Breast epithelium (tissue), 4 donors: ENCODE results near the gene SLC18A2. TPM values are rescaled to one million over a fixed set of nuclear protein-coding genes. Genes with fewer than 3 reads are reported as not detected.

Experiments used
- DNase-seq, 2 donors: peaks; one replicate each; pipeline ENCODE4 v3.0.0-alpha.2; 2019; ENCODE audit warnings: low spot score in 2 of 2
- H3K27ac ChIP-seq, 2 donors: fragments of 200-600 bp; sonication (generic) in 1 of 2; one replicate each; pipeline ENCODE4 v1.5.1; 2016 to 2019; ENCODE audit warnings: mild to moderate bottlenecking in 1 of 2
- H3K27me3 ChIP-seq, 2 donors: fragments of 200-600 bp; sonication (generic) in 1 of 2; one replicate each; pipeline versions ENCODE4 v1.5.1 to v1.6.0; 2017 to 2019; ENCODE audit warnings: control low read depth in 1 of 2, mild to moderate bottlenecking in 1 of 2
- H3K36me3 ChIP-seq: fragments of 200-600 bp; one replicate; pipeline ENCODE4 v1.5.1; 2019
- H3K4me1 ChIP-seq, 2 donors: fragments of 200-600 bp; sonication (generic); one replicate each; pipeline ENCODE4 v1.5.1; 2016 to 2019; ENCODE audit warnings: control low read depth in 1 of 2
- H3K4me3 ChIP-seq, 3 donors: fragments of 200-600 bp; sonication (generic); 1 replicate in 2 of 3; 2 replicates in 1 of 3; pipeline ENCODE4 v1.5.1; 2016 to 2019; ENCODE audit warnings: mild to moderate bottlenecking in 3 of 3, moderate library complexity in 2 of 3
- H3K9me3 ChIP-seq, 2 donors: fragments of 200-600 bp; sonication (generic) in 1 of 2; one replicate each; pipeline ENCODE4 v1.5.1; 2016 to 2019; ENCODE audit warnings: control low read depth in 1 of 2
- POLR2A ChIP-seq: fragments of 450-650 bp; IDR thresholded peaks from one replicate; pipeline ENCODE4 v1.6.1; 2016; ENCODE audit warnings: antibody characterized with exemption, mild to moderate bottlenecking, moderate library complexity
- POLR2AphosphoS5 ChIP-seq, 3 donors: sonication (generic); formaldehyde crosslinking; IDR thresholded peaks; one replicate each; pipeline ENCODE4 v1.6.1; 2017; ENCODE audit warnings: antibody characterized with exemption in 3 of 3
- intact Hi-C: fragments of 100-400 bp; cut with DNase I; formaldehyde crosslinking; loops from one replicate; pipeline ENCODE4 v1.15.1; 2023; ENCODE audit warnings: low total_unique reads
- total RNA-seq, 3 donors: library from RNA; depleted of rRNA; stranded (reverse); fragments of >200 nt; gene quantifications; one replicate each; pipeline ENCODE4 v1.1.0, GENCODE V29; 2016
- TF ChIP-seq, protein P1 (sequence below), 3 donors: fragments of 450-650 bp; IDR thresholded peaks; one replicate each; pipeline ENCODE4 v1.5.1; 2016 to 2017; ENCODE audit warnings: antibody characterized with exemption in 3 of 3, mild to moderate bottlenecking in 3 of 3, moderate library complexity in 3 of 3

SLC18A2 gene
- total RNA-seq, 3 donors from 2014 or later: 0.73 to 2.1 TPM; not detected in 1

- peaks cover 0 to 16% of the 10 kb centered on the region in 2 donors for H3K27me3 ChIP-seq
These were observed 24.2 kb upstream of the SLC18A2 start for GRCh38 chr10:117216611-117217195.

DNA sequence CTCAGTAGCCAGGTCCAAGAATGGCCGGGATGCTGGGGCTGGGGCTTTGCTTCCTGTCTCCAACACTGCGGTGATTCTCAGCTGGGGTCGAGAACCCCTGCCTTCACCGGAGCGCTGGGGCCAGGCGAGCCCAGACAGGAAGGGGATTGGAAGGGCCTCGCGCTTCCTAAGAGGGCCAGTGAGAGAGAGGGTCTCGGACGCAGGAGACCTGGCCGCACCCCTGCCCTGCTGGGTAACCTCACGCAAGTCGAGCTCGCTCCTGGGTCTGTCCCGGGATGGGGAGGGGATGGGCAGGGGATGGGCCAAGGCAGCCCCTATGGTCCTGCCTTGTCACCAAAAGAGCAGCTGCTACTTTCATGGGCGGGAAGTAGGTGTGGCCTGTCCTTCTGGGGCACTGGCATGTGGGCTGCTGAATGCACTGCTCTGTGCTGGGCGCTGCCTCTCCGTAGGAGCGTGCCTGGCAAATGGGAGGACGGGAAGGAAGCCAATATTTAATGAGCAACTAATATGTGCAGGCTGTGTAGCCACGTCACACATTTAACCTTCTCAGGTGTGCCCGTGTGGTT lies 23.6 kb upstream of the SLC18A2 start:
- H3K4me3 ChIP-seq: peak overlapping the region; percentile 28 to 70 (median 46)
- DNase-seq: no peak
- H3K9me3 ChIP-seq: peaks cover 0 to 13% of the 10 kb centered on the region in 2 donors
- no peaks in the 10 kb centered on the region for H3K36me3 ChIP-seq
- no peak overlapping the region for H3K27ac ChIP-seq
- peaks cover 3 to 10% of the 10 kb centered on the region in 2 donors for H3K4me1 ChIP-seq
- intact Hi-C loops: no loop called here
- H3K27me3 ChIP-seq: peaks cover 0 to 16% of the 10 kb centered on the region in 2 donors
- TF ChIP-seq, protein P1, sequence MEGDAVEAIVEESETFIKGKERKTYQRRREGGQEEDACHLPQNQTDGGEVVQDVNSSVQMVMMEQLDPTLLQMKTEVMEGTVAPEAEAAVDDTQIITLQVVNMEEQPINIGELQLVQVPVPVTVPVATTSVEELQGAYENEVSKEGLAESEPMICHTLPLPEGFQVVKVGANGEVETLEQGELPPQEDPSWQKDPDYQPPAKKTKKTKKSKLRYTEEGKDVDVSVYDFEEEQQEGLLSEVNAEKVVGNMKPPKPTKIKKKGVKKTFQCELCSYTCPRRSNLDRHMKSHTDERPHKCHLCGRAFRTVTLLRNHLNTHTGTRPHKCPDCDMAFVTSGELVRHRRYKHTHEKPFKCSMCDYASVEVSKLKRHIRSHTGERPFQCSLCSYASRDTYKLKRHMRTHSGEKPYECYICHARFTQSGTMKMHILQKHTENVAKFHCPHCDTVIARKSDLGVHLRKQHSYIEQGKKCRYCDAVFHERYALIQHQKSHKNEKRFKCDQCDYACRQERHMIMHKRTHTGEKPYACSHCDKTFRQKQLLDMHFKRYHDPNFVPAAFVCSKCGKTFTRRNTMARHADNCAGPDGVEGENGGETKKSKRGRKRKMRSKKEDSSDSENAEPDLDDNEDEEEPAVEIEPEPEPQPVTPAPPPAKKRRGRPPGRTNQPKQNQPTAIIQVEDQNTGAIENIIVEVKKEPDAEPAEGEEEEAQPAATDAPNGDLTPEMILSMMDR (IDR thresholded peaks at IDR 0.05): no peak
- TF ChIP-seq POLR2AphosphoS5 (IDR thresholded peaks at IDR 0.05): no peak
- no peak for TF ChIP-seq POLR2A

More at GRCh38 chr10:117216611-117217195, 24.2 kb upstream of the SLC18A2 start:
- Histone ChIP-seq H3K9me3 (peaks cover 0 to 18% of the 10 kb centered on the region in 2 donors), H3K4me1 (peaks cover 3 to 10% of the 10 kb centered on the region in 2 donors), H3K36me3 (no peaks in the 10 kb centered on the region), H3K27ac (no peak overlapping the region), H3K4me3 (peak overlapping the region; percentile 28 to 70 (median 46))
- intact Hi-C loops: no loop called here
- TF ChIP-seq POLR2A (no peak), POLR2AphosphoS5 (IDR thresholded peaks at IDR 0.05) (no peak)
- TF ChIP-seq, protein P1 (IDR thresholded peaks at IDR 0.05): peak; percentile 97 to 99 (median 99)
- DNase-seq: peak; percentile 20 to 62

- no peaks in the 10 kb centered on the region for H3K36me3 ChIP-seq
- peaks cover 0 to 16% of the 10 kb centered on the region in 2 donors for H3K27me3 ChIP-seq
- intact Hi-C loops: no loop called here
- TF ChIP-seq POLR2A (no peak), POLR2AphosphoS5 (IDR thresholded peaks at IDR 0.05) (no peak)
- TF ChIP-seq, protein P1 (IDR thresholded peaks at IDR 0.05): no peak
- peaks cover 3 to 10% of the 10 kb centered on the region in 2 donors for H3K4me1 ChIP-seq
- no peak overlapping the region for H3K4me3 ChIP-seq
- H3K9me3 ChIP-seq: no peaks in the 10 kb centered on the region
- no peak overlapping the region for H3K27ac ChIP-seq
- no peak for DNase-seq
These were observed 22.3 kb upstream of the SLC18A2 start for GRCh38 chr10:117218654-117219053.

GRCh38 chr10:117221156-117221711 lies 19.7 kb upstream of the SLC18A2 start:
- DNase-seq: no peak
- H3K9me3 ChIP-seq: no peaks in the 10 kb centered on the region
- H3K4me3 ChIP-seq: no peak overlapping the region
- H3K36me3 ChIP-seq: no peaks in the 10 kb centered on the region
- TF ChIP-seq, protein P1 (IDR thresholded peaks at IDR 0.05): no peak
- TF ChIP-seq POLR2A: no peak
- TF ChIP-seq POLR2AphosphoS5 (IDR thresholded peaks at IDR 0.05): no peak
- H3K27me3 ChIP-seq: peaks cover 0 to 6% of the 10 kb centered on the region in 2 donors
- intact Hi-C loops: no loop called here
- H3K4me1 ChIP-seq: peaks cover 3 to 9% of the 10 kb centered on the region in 2 donors
- H3K27ac ChIP-seq: no peak overlapping the region

GRCh38 chr10:117222552-117222951 lies 18.4 kb upstream of the SLC18A2 start:
- H3K4me1 ChIP-seq: no peaks in the 10 kb centered on the region
- DNase-seq: no peak
- H3K9me3 ChIP-seq: no peaks in the 10 kb centered on the region
- H3K4me3 ChIP-seq: no peak overlapping the region
- no peak overlapping the region for H3K27ac ChIP-seq
- peaks cover 0 to 6% of the 10 kb centered on the region in 2 donors for H3K27me3 ChIP-seq
- no peak for TF ChIP-seq POLR2A
- TF ChIP-seq POLR2AphosphoS5 (IDR thresholded peaks at IDR 0.05): no peak
- TF ChIP-seq, protein P1 (IDR thresholded peaks at IDR 0.05): no peak
- intact Hi-C loops: no loop called here
- H3K36me3 ChIP-seq: no peaks in the 10 kb centered on the region
